Cardiac muscle cell (in vitro differentiated cells and primary cell): Measurements from ENCODE around the gene TSFM. TPM values are rescaled to one million over a fixed set of nuclear protein-coding genes. Genes with fewer than 3 reads are reported as not detected.

Source experiments
- DNase-seq, 2 donors: peaks; one replicate each; pipeline versions ENCODE4 v3.0.0 to v3.0.0-alpha.2; 2010 to 2017; ENCODE audit warnings: low read depth in 1 of 2, low spot score in 1 of 2
- H3K27ac ChIP-seq: fragments of 200-600 bp; sonication (generic); 2 replicates; pipeline ENCODE4 v1.5.1; 2016
- H3K27me3 ChIP-seq: fragments of 200-600 bp; sonication (generic); 2 replicates; pipeline ENCODE4 v1.6.0; 2016; ENCODE audit warnings: control low read depth
- H3K36me3 ChIP-seq: fragments of 200-600 bp; sonication (generic); 2 replicates; pipeline ENCODE4 v1.5.1; 2016; ENCODE audit warnings: control low read depth
- H3K4me1 ChIP-seq: fragments of 200-600 bp; sonication (generic); 2 replicates; pipeline ENCODE4 v1.8.1; 2017; ENCODE audit warnings: low read depth, mild to moderate bottlenecking, mixed run types
- H3K4me3 ChIP-seq: fragments of 200-600 bp; sonication (generic); 2 replicates; pipeline ENCODE4 v1.5.1; 2016; ENCODE audit warnings: mild to moderate bottlenecking
- H3K9me3 ChIP-seq: fragments of 200-600 bp; sonication (generic); 2 replicates; pipeline ENCODE4 v1.5.1; 2017; ENCODE audit warnings: low read depth, mild to moderate bottlenecking, control low read depth
- polyA plus RNA-seq: library from polyadenylated mRNA; unstranded; fragments of >200 nt; fragmentation: Nextera tagmentation; extraction: Ambion mirVana; gene quantifications from 2 replicates; pipeline ENCODE4 v1.2.1, GENCODE V29; 2016
- total RNA-seq: library from RNA; depleted of rRNA; stranded (reverse); fragments of >200 nt; gene quantifications from 2 replicates; pipeline ENCODE4 v1.2.3, GENCODE V29; 2016
- TF ChIP-seq, protein P1 (sequence below): IDR thresholded peaks from 2 replicates; pipeline ENCODE4 v1.5.1; 2012; ENCODE audit warnings: low read depth, mild to moderate bottlenecking, low read length

TSFM gene
- total and polyA plus RNA-seq, 2 experiments from 2014 or later = 22.6 to 66.7 TPM

DNA sequence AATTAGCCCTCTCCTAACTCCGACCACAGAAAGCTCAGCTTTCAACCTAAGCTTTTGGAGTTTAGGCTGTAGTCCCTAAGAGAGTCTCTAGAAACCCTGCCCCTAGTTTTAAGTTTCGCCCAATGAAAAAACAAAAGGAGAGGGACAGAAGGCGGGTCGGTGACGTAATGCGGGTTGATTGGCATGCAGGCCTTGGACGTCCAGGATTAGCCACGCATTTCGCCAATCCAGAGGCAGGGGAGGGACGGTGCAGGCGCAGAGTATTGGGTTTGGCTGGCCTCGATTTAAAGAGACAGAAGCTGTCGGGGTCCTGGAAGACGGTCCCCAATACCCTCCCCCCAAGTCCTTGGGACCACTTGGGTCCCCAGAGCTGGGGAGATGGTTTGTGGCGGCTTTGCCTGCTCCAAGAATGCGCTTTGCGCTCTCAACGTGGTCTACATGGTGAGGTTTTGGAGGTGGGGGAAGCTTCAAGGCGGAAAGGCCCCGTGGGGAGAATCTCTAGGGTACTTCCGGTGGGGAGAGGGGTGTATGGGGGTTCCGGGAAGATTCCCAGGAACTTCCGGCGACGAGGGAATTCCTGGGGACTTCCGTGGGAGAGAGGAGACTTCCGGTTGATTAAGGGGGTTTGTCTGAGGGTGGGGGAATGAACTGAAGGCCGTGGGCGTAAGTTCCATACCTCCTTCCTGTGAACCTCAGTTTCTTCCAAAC is 37.7 kb upstream of the TSFM start, which contains the start of gene TSPAN31:
TSPAN31 (plus strand) TSS at position 263 of the 708 bp plus-strand sequence; CDS start at position 379, 116 bp downstream.
- Histone ChIP-seq H3K4me3 (peak within 1 kb of the TSS; percentile 48), H3K27me3 (peaks cover 36% of the 10 kb centered on the region), H3K4me1 (no peaks in the 10 kb centered on the region), H3K36me3 (peaks cover 23% of the 10 kb centered on the region), H3K9me3 (no peaks in the 10 kb centered on the region), H3K27ac (peak within 1 kb of the TSS; percentile 78)
- TF ChIP-seq, protein P1, sequence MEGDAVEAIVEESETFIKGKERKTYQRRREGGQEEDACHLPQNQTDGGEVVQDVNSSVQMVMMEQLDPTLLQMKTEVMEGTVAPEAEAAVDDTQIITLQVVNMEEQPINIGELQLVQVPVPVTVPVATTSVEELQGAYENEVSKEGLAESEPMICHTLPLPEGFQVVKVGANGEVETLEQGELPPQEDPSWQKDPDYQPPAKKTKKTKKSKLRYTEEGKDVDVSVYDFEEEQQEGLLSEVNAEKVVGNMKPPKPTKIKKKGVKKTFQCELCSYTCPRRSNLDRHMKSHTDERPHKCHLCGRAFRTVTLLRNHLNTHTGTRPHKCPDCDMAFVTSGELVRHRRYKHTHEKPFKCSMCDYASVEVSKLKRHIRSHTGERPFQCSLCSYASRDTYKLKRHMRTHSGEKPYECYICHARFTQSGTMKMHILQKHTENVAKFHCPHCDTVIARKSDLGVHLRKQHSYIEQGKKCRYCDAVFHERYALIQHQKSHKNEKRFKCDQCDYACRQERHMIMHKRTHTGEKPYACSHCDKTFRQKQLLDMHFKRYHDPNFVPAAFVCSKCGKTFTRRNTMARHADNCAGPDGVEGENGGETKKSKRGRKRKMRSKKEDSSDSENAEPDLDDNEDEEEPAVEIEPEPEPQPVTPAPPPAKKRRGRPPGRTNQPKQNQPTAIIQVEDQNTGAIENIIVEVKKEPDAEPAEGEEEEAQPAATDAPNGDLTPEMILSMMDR = no peak
- peak; percentile 98 to 99 for DNase-seq

DNA sequence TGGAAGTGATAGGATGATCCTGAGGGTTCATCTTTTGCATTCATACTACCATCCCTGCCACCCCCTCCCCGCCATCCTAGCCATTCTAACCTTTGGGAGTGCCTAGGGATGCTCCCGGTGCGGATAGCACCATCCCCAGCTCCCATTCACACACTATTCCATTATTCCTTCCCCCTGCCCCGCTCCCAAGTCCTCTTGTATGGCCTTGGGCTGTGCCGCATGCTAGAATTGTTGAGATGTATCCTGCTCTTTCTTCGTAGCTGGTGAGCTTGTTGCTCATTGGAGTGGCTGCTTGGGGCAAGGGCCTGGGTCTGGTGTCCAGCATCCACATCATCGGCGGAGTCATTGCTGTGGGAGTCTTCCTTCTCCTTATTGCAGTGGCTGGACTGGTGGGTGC is 37.1 kb upstream of the TSFM start:
- Histone ChIP-seq H3K4me1 (no peaks in the 10 kb centered on the region), H3K27ac (peak overlapping the region; percentile 78), H3K27me3 (peaks cover 30% of the 10 kb centered on the region), H3K4me3 (peak overlapping the region; percentile 48), H3K36me3 (peaks cover 26% of the 10 kb centered on the region), H3K9me3 (no peaks in the 10 kb centered on the region)
- no peak for DNase-seq
- TF ChIP-seq, protein P1 = no peak

DNA sequence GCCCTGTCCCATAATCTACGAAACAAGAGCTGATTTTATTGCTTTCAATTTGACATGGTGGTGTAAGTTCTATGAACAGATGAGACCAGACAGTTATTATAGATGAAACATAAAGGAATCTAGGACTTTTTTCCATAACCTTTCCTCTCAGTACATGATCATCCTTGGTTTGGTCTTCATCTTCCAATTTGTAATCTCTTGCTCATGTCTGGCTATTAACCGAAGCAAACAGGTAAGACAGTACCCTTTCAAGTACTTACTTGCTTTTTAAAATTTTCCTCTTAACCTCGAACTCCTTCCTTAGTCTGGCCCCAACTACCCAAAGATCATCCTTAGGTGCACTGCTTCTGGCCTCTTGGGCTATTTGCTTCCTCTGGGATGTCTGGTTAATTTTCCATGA is 36.6 kb upstream of the TSFM start:
- Histone ChIP-seq H3K4me3 (no peak overlapping the region), H3K4me1 (no peaks in the 10 kb centered on the region), H3K9me3 (no peaks in the 10 kb centered on the region), H3K36me3 (peaks cover 30% of the 10 kb centered on the region), H3K27me3 (peaks cover 25% of the 10 kb centered on the region), H3K27ac (no peak overlapping the region)
- TF ChIP-seq, protein P1 = no peak
- DNase-seq = no peak

DNA sequence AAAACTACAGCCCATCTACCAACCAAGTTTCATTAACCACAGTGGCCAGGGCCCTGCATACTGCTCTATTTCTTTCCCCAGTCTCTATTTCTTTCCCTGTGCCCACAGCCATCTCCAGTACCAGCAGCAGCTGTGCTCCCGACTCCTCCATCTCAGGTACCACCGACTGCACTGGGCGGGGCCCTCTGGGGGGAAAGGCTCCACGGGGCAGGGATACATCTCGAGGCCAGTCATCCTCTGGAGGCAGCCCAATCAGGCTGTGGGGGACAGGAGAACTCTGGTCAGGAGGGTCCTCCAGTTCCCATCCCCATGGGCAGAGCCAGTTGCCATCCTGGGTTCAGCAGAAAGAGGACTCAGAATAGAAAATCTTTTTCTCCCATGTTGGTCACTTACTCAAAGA is 33.5 kb upstream of the TSFM start:
- Histone ChIP-seq H3K4me1 (peaks cover 4% of the 10 kb centered on the region), H3K27ac (no peak overlapping the region), H3K9me3 (no peaks in the 10 kb centered on the region), H3K27me3 (no peaks in the 10 kb centered on the region), H3K36me3 (peaks cover 30% of the 10 kb centered on the region), H3K4me3 (no peak overlapping the region)
- no peak for DNase-seq
- TF ChIP-seq, protein P1 = no peak

DNA sequence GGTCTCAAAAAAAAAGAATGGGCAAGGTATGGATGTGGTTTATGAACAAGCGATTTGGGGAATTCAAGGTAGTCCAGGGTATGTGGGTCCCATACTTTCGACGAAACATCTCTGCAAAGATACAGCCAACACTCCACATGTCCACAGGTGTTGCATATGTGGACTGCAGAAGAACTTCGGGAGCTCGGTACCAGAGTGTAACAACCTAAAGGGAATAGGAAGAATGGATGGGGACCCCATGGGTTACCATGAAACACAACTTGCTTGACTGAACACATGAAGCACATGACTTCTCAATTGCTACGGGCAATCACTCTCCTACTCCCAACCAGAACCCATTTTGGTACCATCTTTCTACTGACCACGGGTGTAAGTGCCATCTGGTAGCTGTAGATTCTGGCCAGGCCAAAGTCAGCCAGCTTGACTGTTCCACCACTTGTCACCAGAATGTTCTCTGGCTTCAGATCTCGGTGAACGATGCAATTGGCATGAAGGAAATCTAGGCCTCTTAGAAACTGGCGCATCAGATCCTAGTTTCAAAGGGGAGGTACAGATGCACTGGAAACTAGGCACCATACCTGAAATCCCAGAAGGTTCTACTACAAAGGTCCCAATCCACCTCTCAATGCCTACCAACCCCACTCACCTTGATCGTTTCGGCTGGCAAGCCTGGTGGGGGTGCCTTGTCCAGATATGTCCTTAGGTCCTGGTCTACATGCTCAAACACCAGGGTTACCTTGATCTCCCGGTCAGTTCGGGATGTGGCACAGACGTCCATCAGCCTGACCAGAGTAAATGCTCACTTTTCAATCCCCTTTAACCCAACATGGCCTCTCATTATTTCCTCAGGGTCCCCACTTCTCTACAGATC is 31.8 kb upstream of the TSFM start:
- Histone ChIP-seq H3K27ac (no peak overlapping the region), H3K4me1 (peaks cover 4% of the 10 kb centered on the region), H3K4me3 (peak overlapping the region; percentile 64), H3K36me3 (peaks cover 30% of the 10 kb centered on the region), H3K27me3 (peaks cover 2% of the 10 kb centered on the region), H3K9me3 (no peaks in the 10 kb centered on the region)
- TF ChIP-seq, protein P1 = no peak
- no peak for DNase-seq
